PFSK-1 (cell line): ENCODE measurements around the gene LRRC71.

ENCODE experiments used
- FOXP2 ChIP-seq: optimal IDR thresholded peaks from 2 replicates; pipeline ENCODE3; 2011; ENCODE audit warnings: borderline replicate concordance, control low read depth, inconsistent platforms; ENCODE audit not compliant: insufficient read depth; ENCODE audit errors: extremely low read length, extremely low read depth
- POLR2AphosphoS5 ChIP-seq: IDR thresholded peaks from 2 replicates; pipeline ENCODE4 v1.6.1; 2012; ENCODE audit warnings: low read depth, mild to moderate bottlenecking, control low read depth, low read length, moderate library complexity
- SIN3A ChIP-seq: IDR thresholded peaks from 2 replicates; pipeline ENCODE4 v1.6.1; 2012; ENCODE audit warnings: mild to moderate bottlenecking, low read length, moderate library complexity, borderline replicate concordance; ENCODE audit not compliant: insufficient read depth
- TAF1 ChIP-seq: IDR thresholded peaks from 2 replicates; pipeline ENCODE4 v1.6.1; 2012; ENCODE audit warnings: low read length, control low read depth, borderline replicate concordance; ENCODE audit not compliant: insufficient read depth
- TF ChIP-seq, protein P1 (sequence below), 2 experiments: IDR thresholded peaks; 2 replicates each; pipeline versions ENCODE4 v1.6.1 to v1.8.0; 2011 to 2012; ENCODE audit warnings: low read depth in 2 of 2, low read length in 2 of 2, control low read depth in 1 of 2, inconsistent platforms in 1 of 2, mild to moderate bottlenecking in 1 of 2, moderate library complexity in 1 of 2; ENCODE audit not compliant: insufficient read depth in 1 of 2

Gene LRRC71

DNA sequence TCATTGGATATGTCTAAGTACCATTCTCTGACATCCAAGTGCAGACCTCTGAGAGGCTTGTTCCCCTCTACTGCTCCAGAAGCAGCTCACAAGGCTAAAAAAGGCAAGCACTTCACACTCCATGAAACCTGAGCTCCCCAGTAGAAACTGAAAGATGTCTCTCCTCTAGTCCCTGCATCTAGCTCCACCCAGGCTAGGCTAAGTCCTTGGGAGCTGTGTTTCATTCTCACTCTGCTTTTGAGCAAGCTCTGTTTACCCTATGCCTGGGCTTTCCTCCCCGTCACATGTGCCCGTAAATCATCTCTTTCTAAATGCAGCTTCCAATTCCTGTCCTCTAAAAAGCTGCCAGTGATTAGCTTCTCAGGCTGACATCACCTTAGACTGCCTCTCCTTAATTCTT, 39.0 kb downstream of the LRRC71 start:
- TF ChIP-seq SIN3A: no peak
- TF ChIP-seq, protein P1, sequence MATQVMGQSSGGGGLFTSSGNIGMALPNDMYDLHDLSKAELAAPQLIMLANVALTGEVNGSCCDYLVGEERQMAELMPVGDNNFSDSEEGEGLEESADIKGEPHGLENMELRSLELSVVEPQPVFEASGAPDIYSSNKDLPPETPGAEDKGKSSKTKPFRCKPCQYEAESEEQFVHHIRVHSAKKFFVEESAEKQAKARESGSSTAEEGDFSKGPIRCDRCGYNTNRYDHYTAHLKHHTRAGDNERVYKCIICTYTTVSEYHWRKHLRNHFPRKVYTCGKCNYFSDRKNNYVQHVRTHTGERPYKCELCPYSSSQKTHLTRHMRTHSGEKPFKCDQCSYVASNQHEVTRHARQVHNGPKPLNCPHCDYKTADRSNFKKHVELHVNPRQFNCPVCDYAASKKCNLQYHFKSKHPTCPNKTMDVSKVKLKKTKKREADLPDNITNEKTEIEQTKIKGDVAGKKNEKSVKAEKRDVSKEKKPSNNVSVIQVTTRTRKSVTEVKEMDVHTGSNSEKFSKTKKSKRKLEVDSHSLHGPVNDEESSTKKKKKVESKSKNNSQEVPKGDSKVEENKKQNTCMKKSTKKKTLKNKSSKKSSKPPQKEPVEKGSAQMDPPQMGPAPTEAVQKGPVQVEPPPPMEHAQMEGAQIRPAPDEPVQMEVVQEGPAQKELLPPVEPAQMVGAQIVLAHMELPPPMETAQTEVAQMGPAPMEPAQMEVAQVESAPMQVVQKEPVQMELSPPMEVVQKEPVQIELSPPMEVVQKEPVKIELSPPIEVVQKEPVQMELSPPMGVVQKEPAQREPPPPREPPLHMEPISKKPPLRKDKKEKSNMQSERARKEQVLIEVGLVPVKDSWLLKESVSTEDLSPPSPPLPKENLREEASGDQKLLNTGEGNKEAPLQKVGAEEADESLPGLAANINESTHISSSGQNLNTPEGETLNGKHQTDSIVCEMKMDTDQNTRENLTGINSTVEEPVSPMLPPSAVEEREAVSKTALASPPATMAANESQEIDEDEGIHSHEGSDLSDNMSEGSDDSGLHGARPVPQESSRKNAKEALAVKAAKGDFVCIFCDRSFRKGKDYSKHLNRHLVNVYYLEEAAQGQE (IDR thresholded peaks at IDR 0.05; ENCODE audit: insufficient read depth in 1 of 2, low read depth in 2 of 2, low read length in 2 of 2): no peak
- no peak for TF ChIP-seq TAF1
- TF ChIP-seq POLR2AphosphoS5: no peak
- TF ChIP-seq FOXP2: no peak

DNA sequence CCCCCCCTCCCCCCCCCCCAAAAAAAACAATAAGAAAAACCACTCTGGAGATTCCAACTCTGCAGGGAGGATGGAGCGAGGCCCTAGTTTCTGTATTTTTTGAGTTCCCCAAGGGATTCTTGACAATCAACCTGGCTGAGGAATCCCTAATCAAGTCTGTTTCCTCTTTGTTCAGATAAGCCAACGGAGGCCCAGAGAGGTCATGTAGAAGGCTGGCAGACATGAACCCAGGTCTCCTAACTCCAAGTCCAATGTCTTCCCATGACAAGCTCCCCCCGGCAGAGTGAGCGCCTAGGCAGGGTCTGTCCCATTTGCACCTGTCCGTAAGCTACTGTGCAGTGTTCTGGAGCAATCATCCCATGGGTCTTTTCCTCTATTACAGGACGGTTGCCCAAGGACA, 39.5 kb downstream of the LRRC71 start:
- TF ChIP-seq POLR2AphosphoS5 (no peak), FOXP2 (no peak), TAF1 (no peak), SIN3A (no peak)
- TF ChIP-seq, protein P1 (IDR thresholded peaks at IDR 0.05; ENCODE audit: insufficient read depth in 1 of 2, low read depth in 2 of 2, low read length in 2 of 2): no peak

DNA sequence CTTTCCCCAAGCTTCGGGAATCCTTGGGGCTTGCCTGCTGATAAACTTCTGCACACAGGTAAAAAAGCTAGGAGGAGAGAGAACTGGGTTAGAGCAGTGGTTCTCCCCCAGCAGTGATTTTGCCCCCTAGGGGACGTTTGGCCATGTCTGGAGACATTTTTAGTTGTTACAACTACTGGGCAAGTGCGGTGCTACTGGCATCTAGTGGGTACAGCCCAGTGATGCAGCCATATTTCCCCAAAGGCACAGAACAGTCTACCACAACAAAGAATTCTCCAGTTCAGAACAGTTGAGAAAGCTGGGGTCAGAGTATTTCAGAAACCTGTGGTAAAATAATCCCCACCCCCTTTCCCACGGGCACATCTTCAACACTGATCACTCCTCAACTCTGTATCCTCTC, 41.3 kb downstream of the LRRC71 start:
- TF ChIP-seq POLR2AphosphoS5: no peak
- TF ChIP-seq, protein P1 (IDR thresholded peaks at IDR 0.05; ENCODE audit: insufficient read depth in 1 of 2, low read depth in 2 of 2, low read length in 2 of 2): no peak
- no peak for TF ChIP-seq TAF1
- no peak for TF ChIP-seq SIN3A
- no peak for TF ChIP-seq FOXP2

DNA sequence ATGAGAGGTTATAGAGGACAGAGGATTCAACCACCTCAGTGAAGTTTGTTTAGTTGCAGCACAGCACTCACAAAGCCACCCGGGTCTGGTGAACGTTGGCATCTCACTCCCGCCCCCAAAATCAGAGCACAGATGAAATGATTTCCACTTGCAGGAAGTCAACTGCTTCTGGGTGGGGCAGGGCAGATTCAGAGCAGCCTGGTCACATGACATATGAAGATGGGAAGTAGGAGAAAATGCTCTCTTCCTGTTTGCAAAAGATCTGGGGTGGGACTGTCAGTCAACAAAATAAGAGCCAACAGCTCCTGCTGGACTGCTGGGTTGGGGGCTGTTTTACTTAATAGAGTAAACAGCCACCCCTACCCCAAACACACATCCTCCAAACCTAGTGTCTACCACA, 43.2 kb downstream of the LRRC71 start:
- TF ChIP-seq POLR2AphosphoS5: peak; percentile 28; the same call in 1 of the 2 replicates
- TF ChIP-seq TAF1: no peak
- TF ChIP-seq SIN3A: no peak

DNA sequence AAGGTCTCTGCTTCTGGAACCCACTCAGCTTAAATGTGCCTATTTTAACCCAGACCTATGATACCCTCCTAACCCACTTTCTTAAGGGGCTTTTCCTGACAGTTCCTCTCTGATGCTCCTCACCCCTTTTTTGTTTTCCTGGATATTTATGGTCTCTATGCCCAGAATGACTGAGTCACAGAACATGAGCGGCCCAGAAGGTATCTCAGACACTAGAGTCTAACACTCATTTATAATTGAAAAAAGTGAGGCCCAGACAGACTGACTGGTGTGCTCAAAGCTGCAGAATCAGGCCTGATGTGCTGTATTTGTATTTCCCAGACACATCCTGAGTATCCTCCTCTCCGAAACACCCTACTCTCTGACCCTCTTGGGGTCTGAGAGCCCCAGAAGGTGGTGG, 44.0 kb downstream of the LRRC71 start:
- TF ChIP-seq POLR2AphosphoS5 (no peak), TAF1 (no peak), SIN3A (no peak), FOXP2 (no peak)
- TF ChIP-seq, protein P1 (IDR thresholded peaks at IDR 0.05; ENCODE audit: insufficient read depth in 1 of 2, low read depth in 2 of 2, low read length in 2 of 2): no peak
